GM12878 (cell line): ENCODE results near the gene VMAC. TPM values are rescaled to one million over a fixed set of nuclear protein-coding genes. Genes with fewer than 3 reads are reported as not detected.

ENCODE experiments used
- ATAC-seq: fragments of 200-7000 bp; cut with Tn5 transposase; 3 replicates; pipeline ENCODE4 v1.9.1; 2020; ENCODE audit warnings: mild to moderate bottlenecking, moderate library complexity
- BruUV-seq: library from RNA; stranded (reverse); fragments of 400-500 nt; replicated peaks from 2 replicates; lab custom pipeline; 2021; lab: Mats Ljungman, UMichigan
- CTCF ChIA-PET: fragments of 300-600 bp; sonication (Branson Sonifier 250); formaldehyde crosslinking; extraction: SDS; loops from one replicate; lab custom pipeline; 2021; ENCODE audit warnings: inconsistent platforms; lab: Yijun Ruan, JAX
- POLR2A ChIA-PET: fragments of 350-600 bp; formaldehyde crosslinking; extraction: SDS; loops from one replicate; lab custom pipeline; 2021; ENCODE audit warnings: inconsistent platforms; lab: Charles Lee
- RAD21 ChIA-PET: fragments of 300-600 bp; sonication (Branson Sonifier 250); formaldehyde crosslinking; loops from one replicate; lab custom pipeline; 2023; ENCODE audit warnings: antibody characterized with exemption; ENCODE audit not compliant: unreplicated experiment; lab: Charles Lee
- SMC1A ChIA-PET: fragments of 300-600 bp; sonication (Branson Sonifier 250); formaldehyde crosslinking; loops from one replicate; lab custom pipeline; 2023; ENCODE audit not compliant: unreplicated experiment, uncharacterized antibody; lab: Charles Lee
- DNase-seq: peaks from one replicate; pipeline ENCODE4 v3.0.0-alpha.2; 2011; ENCODE audit warnings: low read depth, low spot score
- FAIRE-seq: peaks from 3 replicates; lab custom pipeline; 2011; peaks lifted over from hg19 to GRCh38; lab: Jason Lieb, UNC
- H2AFZ ChIP-seq: 2 replicates; pipeline ENCODE4 v1.6.0; 2011; ENCODE audit warnings: low read depth, low read length, control low read depth; ENCODE audit not compliant: control insufficient read depth
- H3K27ac ChIP-seq: 2 replicates; pipeline ENCODE4 v1.5.1; 2011; ENCODE audit warnings: control low read depth; ENCODE audit not compliant: control insufficient read depth, insufficient read depth
- H3K27me3 ChIP-seq, 2 experiments: replicated peaks in 1 of 2; 2 replicates each; pipeline versions ENCODE4 v1.6.0 to v1.6.1; 2011; ENCODE audit warnings: low read length in 1 of 2; ENCODE audit not compliant: control insufficient read depth in 2 of 2, insufficient read depth in 2 of 2
- H3K36me3 ChIP-seq, 2 experiments: 2 replicates each; pipeline ENCODE4 v1.5.1; 2011; ENCODE audit warnings: low read length in 1 of 2; ENCODE audit not compliant: control insufficient read depth in 2 of 2, insufficient read depth in 2 of 2
- H3K4me1 ChIP-seq: 2 replicates; pipeline ENCODE4 v1.6.1; 2011; ENCODE audit warnings: mild to moderate bottlenecking, low read length, moderate library complexity, mixed read lengths; ENCODE audit not compliant: control insufficient read depth, insufficient read depth
- H3K4me2 ChIP-seq: 2 replicates; pipeline ENCODE4 v1.6.0; 2011; ENCODE audit warnings: control low read depth; ENCODE audit not compliant: control insufficient read depth, insufficient read depth
- H3K4me3 ChIP-seq: fragments of 200-600 bp; sonication (generic); 2 replicates; pipeline ENCODE4 v1.5.1; 2016
- H3K79me2 ChIP-seq: 2 replicates; pipeline ENCODE4 v1.6.0; 2011; ENCODE audit warnings: low read length; ENCODE audit not compliant: control insufficient read depth, insufficient read depth
- H3K9ac ChIP-seq: 2 replicates; pipeline ENCODE4 v1.8.0; 2011; ENCODE audit warnings: low read length, control low read depth, mixed read lengths; ENCODE audit not compliant: control insufficient read depth, insufficient read depth
- H3K9me3 ChIP-seq: replicated peaks from 3 replicates; pipeline ENCODE4 v1.5.1; 2011; ENCODE audit warnings: mild to moderate bottlenecking, low read length; ENCODE audit not compliant: control insufficient read depth, insufficient read depth
- H4K20me1 ChIP-seq: 2 replicates; pipeline ENCODE4 v1.6.0; 2011; ENCODE audit not compliant: control insufficient read depth, insufficient read depth
- MEF2B ChIP-seq: fragments of 450-650 bp; IDR thresholded peaks from 2 replicates; pipeline ENCODE4 v1.6.1; 2018; ENCODE audit warnings: mild to moderate bottlenecking, moderate library complexity; ENCODE audit not compliant: partially characterized antibody, poor library complexity, severe bottlenecking
- NFXL1 ChIP-seq: fragments of 450-650 bp; IDR thresholded peaks from 2 replicates; pipeline ENCODE4 v1.6.1; 2017; ENCODE audit warnings: antibody characterized with exemption, mild to moderate bottlenecking, borderline replicate concordance
- YBX1 ChIP-seq: fragments of 450-650 bp; IDR thresholded peaks from 2 replicates; pipeline ENCODE4 v1.6.1; 2016; ENCODE audit warnings: antibody characterized with exemption
- WGBS: methylation state at CpG from one replicate; pipeline ENCODE4 v1.1.6; 2016; ENCODE audit warnings: low lambda C conversion rate; ENCODE audit not compliant: insufficient replicate concordance, insufficient coverage; ENCODE audit errors: missing lambda C conversion rate; 5-methylcytosine and 5-hydroxymethylcytosine counted together
- in situ Hi-C: fragments of 300-500 bp; cut with MboI; formaldehyde crosslinking; loops from 9 replicates; pipeline ENCODE4 v1.14.3; 2018; ENCODE audit warnings: mixed read lengths
- intact Hi-C: fragments of 100-400 bp; cut with micrococcal nuclease; formaldehyde crosslinking; loops from one replicate; pipeline ENCODE4 v1.14.2; 2022; ENCODE audit not compliant: unreplicated experiment
- polyA plus RNA-seq, 11 experiments: library from polyadenylated mRNA; depleted of rRNA in 4 of 11; unstranded in 6 of 11; stranded (reverse) in 5 of 11; fragments of >200 nt; fragmentation: Nextera tagmentation in 4 of 11; fragmentation: Illumina TruSeq in 1 of 11; extraction: Ambion mirVana in 4 of 11; extraction: Trizol in 1 of 11; gene quantifications; 1 replicate in 1 of 11; 2 replicates in 10 of 11; pipeline versions ENCODE4 v1.2.1 to v1.2.3, GENCODE V29; 2011 to 2016; ENCODE audit warnings: inconsistent platforms in 2 of 11, missing spikeins in 2 of 11, low read depth in 1 of 11
- total RNA-seq, 4 experiments: library from RNA; depleted of rRNA in 3 of 4; stranded (reverse); fragments of >200 nt in 3 of 4; fragmentation: Illumina TruSeq in 1 of 4; extraction: Trizol in 1 of 4; gene quantifications; 2 replicates each; pipeline versions ENCODE4 v1.2.1 to v1.2.3, GENCODE V29; 2013 to 2021
- TF ChIP-seq, protein P1 (sequence below): fragments of 450-650 bp; IDR thresholded peaks from 2 replicates; pipeline ENCODE4 v1.6.1; 2017; ENCODE audit warnings: mild to moderate bottlenecking, low read depth, inconsistent platforms; ENCODE audit not compliant: poor library complexity, severe bottlenecking
- TF ChIP-seq, protein P2 (sequence below): IDR thresholded peaks from 2 replicates; pipeline ENCODE4 v1.6.1; 2012; ENCODE audit warnings: low read depth, low read length, improper control_type of control experiment

The VMAC gene
- total and polyA plus RNA-seq, 10 of the 15 experiments (the other 5 are each of a cell fraction or from before 2014, with no cell fraction given): 0.18 to 6.8 (median 1.8) TPM

DNA sequence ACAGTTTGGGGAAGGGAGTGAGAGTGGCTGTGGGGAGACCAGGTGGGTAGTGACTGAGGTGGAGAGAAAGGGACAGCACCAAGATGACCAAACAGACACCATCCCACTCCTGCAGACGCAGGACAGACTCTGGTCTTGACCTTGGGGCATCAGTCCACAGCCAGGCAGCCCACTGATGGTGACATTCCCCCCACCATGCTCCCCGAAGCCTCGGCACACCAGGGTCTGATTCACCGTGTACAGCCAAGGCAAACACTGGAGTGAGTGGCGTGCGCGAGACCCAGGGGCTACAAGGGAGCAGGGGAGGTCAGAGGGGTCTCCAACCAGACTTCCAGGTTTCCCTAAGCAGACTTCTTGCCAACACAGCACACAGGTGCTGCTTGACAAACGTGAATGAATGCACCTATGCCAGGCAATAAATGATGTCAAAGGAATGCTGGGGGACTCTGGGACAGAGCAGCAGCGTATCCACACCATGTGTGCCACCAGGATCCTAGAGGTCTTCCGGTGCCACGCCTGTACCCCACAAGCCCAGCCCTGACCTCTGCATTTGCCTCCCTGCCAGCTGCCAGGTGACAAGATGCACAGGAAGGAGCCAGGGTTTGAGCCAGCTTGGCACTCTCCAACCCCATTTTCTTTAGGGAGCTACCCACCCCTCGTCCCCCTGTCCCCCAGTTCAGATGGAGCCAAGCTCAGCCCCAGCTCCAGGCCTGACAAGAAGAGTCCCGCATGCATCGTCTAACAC is 54.8 kb downstream of the VMAC start:
- Histone ChIP-seq H3K79me2 (peaks cover 79% of the 10 kb centered on the region), H3K4me2 (no peak overlapping the region), H3K4me1 (peaks cover 23% of the 10 kb centered on the region), H3K27ac (no peak overlapping the region), H3K4me3 (no peak overlapping the region), H3K36me3 (peaks cover 0 to 2% of the 10 kb centered on the region in 2 experiments; a peak in 3 of 4 replicates), H3K9ac (no peak overlapping the region), H2AFZ (no peak overlapping the region), H4K20me1 (peaks cover 20% of the 10 kb centered on the region), H3K9me3 (no peaks in the 10 kb centered on the region), H3K27me3 (no peaks in the 10 kb centered on the region)
- no TSS peak for BruUV-seq
- TF ChIP-seq NFXL1: no peak
- TF ChIP-seq, protein P1, sequence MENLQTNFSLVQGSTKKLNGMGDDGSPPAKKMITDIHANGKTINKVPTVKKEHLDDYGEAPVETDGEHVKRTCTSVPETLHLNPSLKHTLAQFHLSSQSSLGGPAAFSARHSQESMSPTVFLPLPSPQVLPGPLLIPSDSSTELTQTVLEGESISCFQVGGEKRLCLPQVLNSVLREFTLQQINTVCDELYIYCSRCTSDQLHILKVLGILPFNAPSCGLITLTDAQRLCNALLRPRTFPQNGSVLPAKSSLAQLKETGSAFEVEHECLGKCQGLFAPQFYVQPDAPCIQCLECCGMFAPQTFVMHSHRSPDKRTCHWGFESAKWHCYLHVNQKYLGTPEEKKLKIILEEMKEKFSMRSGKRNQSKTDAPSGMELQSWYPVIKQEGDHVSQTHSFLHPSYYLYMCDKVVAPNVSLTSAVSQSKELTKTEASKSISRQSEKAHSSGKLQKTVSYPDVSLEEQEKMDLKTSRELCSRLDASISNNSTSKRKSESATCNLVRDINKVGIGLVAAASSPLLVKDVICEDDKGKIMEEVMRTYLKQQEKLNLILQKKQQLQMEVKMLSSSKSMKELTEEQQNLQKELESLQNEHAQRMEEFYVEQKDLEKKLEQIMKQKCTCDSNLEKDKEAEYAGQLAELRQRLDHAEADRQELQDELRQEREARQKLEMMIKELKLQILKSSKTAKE: no peak
- TF ChIP-seq YBX1: no peak
- TF ChIP-seq MEF2B: no peak
- TF ChIP-seq, protein P2, sequence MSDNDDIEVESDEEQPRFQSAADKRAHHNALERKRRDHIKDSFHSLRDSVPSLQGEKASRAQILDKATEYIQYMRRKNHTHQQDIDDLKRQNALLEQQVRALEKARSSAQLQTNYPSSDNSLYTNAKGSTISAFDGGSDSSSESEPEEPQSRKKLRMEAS: no peak
- CTCF ChIA-PET: no interaction called here
- ATAC-seq (no peak), DNase-seq (no peak), FAIRE-seq (no peak)
- POLR2A ChIA-PET: no interaction called here
- intact Hi-C loops (no loop called here), in situ Hi-C loops (no loop called here)
- RAD21 ChIA-PET: no interaction called here
- SMC1A ChIA-PET: no interaction called here
- WGBS: 91% methylated on average over 14 of the region's 14 CpGs

Other genes with a start within 250 kb of the VMAC start
Only the 7 nearest of the 16 such genes appear.
- not detected in 2 replicates for gene NRTN, start 99.8 kb upstream of the VMAC start, total RNA-seq (2014; rRNA removed)
- not detected in 2 replicates for gene NRTN, start 99.8 kb upstream of the VMAC start, total RNA-seq (2014; rRNA removed; fragmentation: Illumina TruSeq; extraction: Trizol)
- not detected in 2 replicates for gene NRTN, start 99.8 kb upstream of the VMAC start, total RNA-seq (2021)
- gene NRTN, start 99.8 kb upstream of the VMAC start, polyA plus RNA-seq (2011; rRNA removed): not detected in 2 replicates
- gene NRTN, start 99.8 kb upstream of the VMAC start, polyA plus RNA-seq (2014; fragmentation: Illumina TruSeq; extraction: Trizol): not detected in 2 replicates
- not detected for gene NRTN, start 99.8 kb upstream of the VMAC start, polyA plus RNA-seq (2014; fragmentation: Nextera tagmentation; extraction: Ambion mirVana)
- gene NRTN, start 99.8 kb upstream of the VMAC start, polyA plus RNA-seq (2014; rRNA removed): 0.28 TPM in 1 of 2 replicates, not detected in the other
- gene NRTN, start 99.8 kb upstream of the VMAC start, polyA plus RNA-seq (2016; fragmentation: Nextera tagmentation; extraction: Ambion mirVana): not detected
- gene FUT6, start 65.2 kb upstream of the VMAC start, total RNA-seq (2014; rRNA removed): not detected in 2 replicates
- gene FUT6, start 65.2 kb upstream of the VMAC start, total RNA-seq (2014; rRNA removed; fragmentation: Illumina TruSeq; extraction: Trizol): not detected in 2 replicates
- gene FUT6, start 65.2 kb upstream of the VMAC start, total RNA-seq (2021): not detected in 2 replicates
- gene FUT6, start 65.2 kb upstream of the VMAC start, polyA plus RNA-seq (2011; rRNA removed): not detected in 2 replicates
- not detected in 2 replicates for gene FUT6, start 65.2 kb upstream of the VMAC start, polyA plus RNA-seq (2014; fragmentation: Illumina TruSeq; extraction: Trizol)
- gene FUT6, start 65.2 kb upstream of the VMAC start, polyA plus RNA-seq (2014; fragmentation: Nextera tagmentation; extraction: Ambion mirVana): not detected
- gene FUT6, start 65.2 kb upstream of the VMAC start, polyA plus RNA-seq (2014; rRNA removed): not detected in 2 replicates
- gene FUT6, start 65.2 kb upstream of the VMAC start, polyA plus RNA-seq (2016; fragmentation: Nextera tagmentation; extraction: Ambion mirVana): not detected
- gene FUT3, start 53.4 kb upstream of the VMAC start, total RNA-seq (2014; rRNA removed): not detected in 2 replicates
- gene FUT3, start 53.4 kb upstream of the VMAC start, total RNA-seq (2014; rRNA removed; fragmentation: Illumina TruSeq; extraction: Trizol): not detected in 2 replicates
- gene FUT3, start 53.4 kb upstream of the VMAC start, total RNA-seq (2021): 0.31 TPM in 1 of 2 replicates, not detected in the other
- gene FUT3, start 53.4 kb upstream of the VMAC start, polyA plus RNA-seq (2011; rRNA removed): not detected in 2 replicates
- 0.07 TPM in 1 of 2 replicates, not detected in the other for gene FUT3, start 53.4 kb upstream of the VMAC start, polyA plus RNA-seq (2014; fragmentation: Illumina TruSeq; extraction: Trizol)
- gene FUT3, start 53.4 kb upstream of the VMAC start, polyA plus RNA-seq (2014; fragmentation: Nextera tagmentation; extraction: Ambion mirVana): not detected
- gene FUT3, start 53.4 kb upstream of the VMAC start, polyA plus RNA-seq (2014; rRNA removed): 0.04 and 0.10 TPM in 2 replicates
- gene FUT3, start 53.4 kb upstream of the VMAC start, polyA plus RNA-seq (2016; fragmentation: Nextera tagmentation; extraction: Ambion mirVana): not detected
- gene FUT5, start 34.3 kb upstream of the VMAC start, total RNA-seq (2014; rRNA removed): not detected in 2 replicates
- not detected in 2 replicates for gene FUT5, start 34.3 kb upstream of the VMAC start, total RNA-seq (2014; rRNA removed; fragmentation: Illumina TruSeq; extraction: Trizol)
- gene FUT5, start 34.3 kb upstream of the VMAC start, total RNA-seq (2021): not detected in 2 replicates
- gene FUT5, start 34.3 kb upstream of the VMAC start, polyA plus RNA-seq (2011; rRNA removed): not detected in 2 replicates
- not detected in 2 replicates for gene FUT5, start 34.3 kb upstream of the VMAC start, polyA plus RNA-seq (2014; fragmentation: Illumina TruSeq; extraction: Trizol)
- not detected for gene FUT5, start 34.3 kb upstream of the VMAC start, polyA plus RNA-seq (2014; fragmentation: Nextera tagmentation; extraction: Ambion mirVana)
- gene FUT5, start 34.3 kb upstream of the VMAC start, polyA plus RNA-seq (2014; rRNA removed): not detected in 2 replicates
- gene FUT5, start 34.3 kb upstream of the VMAC start, polyA plus RNA-seq (2016; fragmentation: Nextera tagmentation; extraction: Ambion mirVana): not detected
- 326 and 388 TPM in 2 replicates for gene NDUFA11, start 1.1 kb upstream of the VMAC start, total RNA-seq (2014; rRNA removed)
- 164 and 181 TPM in 2 replicates for gene NDUFA11, start 1.1 kb upstream of the VMAC start, total RNA-seq (2014; rRNA removed; fragmentation: Illumina TruSeq; extraction: Trizol)
- 306 and 309 TPM in 2 replicates for gene NDUFA11, start 1.1 kb upstream of the VMAC start, total RNA-seq (2021)
- 24.8 and 108 TPM in 2 replicates for gene NDUFA11, start 1.1 kb upstream of the VMAC start, polyA plus RNA-seq (2011; rRNA removed)
- 24.2 and 170 TPM in 2 replicates for gene NDUFA11, start 1.1 kb upstream of the VMAC start, polyA plus RNA-seq (2014; fragmentation: Illumina TruSeq; extraction: Trizol)
- 100 to 1,000 TPM; 239 to 270 TPM for gene NDUFA11, start 1.1 kb upstream of the VMAC start, polyA plus RNA-seq (2014; fragmentation: Nextera tagmentation; extraction: Ambion mirVana)
- gene NDUFA11, start 1.1 kb upstream of the VMAC start, polyA plus RNA-seq (2014; rRNA removed): 343 and 398 TPM in 2 replicates
- gene NDUFA11, start 1.1 kb upstream of the VMAC start, polyA plus RNA-seq (2016; fragmentation: Nextera tagmentation; extraction: Ambion mirVana): 100 to 1,000 TPM; 596 to 600 TPM
- 4.9 and 6.0 TPM in 2 replicates for gene CAPS, start 9.4 kb downstream of the VMAC start, total RNA-seq (2014; rRNA removed)
- gene CAPS, start 9.4 kb downstream of the VMAC start, total RNA-seq (2014; rRNA removed; fragmentation: Illumina TruSeq; extraction: Trizol): 1.8 and 2.4 TPM in 2 replicates
- gene CAPS, start 9.4 kb downstream of the VMAC start, total RNA-seq (2021): 3.9 and 5.5 TPM in 2 replicates
- gene CAPS, start 9.4 kb downstream of the VMAC start, polyA plus RNA-seq (2011; rRNA removed): 1.4 and 1.8 TPM in 2 replicates
- gene CAPS, start 9.4 kb downstream of the VMAC start, polyA plus RNA-seq (2014; fragmentation: Illumina TruSeq; extraction: Trizol): 1.1 and 1.7 TPM in 2 replicates
- under 1 TPM; 0.09 to 0.10 TPM for gene CAPS, start 9.4 kb downstream of the VMAC start, polyA plus RNA-seq (2014; fragmentation: Nextera tagmentation; extraction: Ambion mirVana)
- gene CAPS, start 9.4 kb downstream of the VMAC start, polyA plus RNA-seq (2014; rRNA removed): 6.9 and 8.3 TPM in 2 replicates
- gene CAPS, start 9.4 kb downstream of the VMAC start, polyA plus RNA-seq (2016; fragmentation: Nextera tagmentation; extraction: Ambion mirVana): 1 to 10 TPM; 5.1 to 6.3 TPM
- 53.9 and 57.7 TPM in 2 replicates for gene RANBP3, start 73.3 kb downstream of the VMAC start, total RNA-seq (2014; rRNA removed)
- 55.3 and 56.9 TPM in 2 replicates for gene RANBP3, start 73.3 kb downstream of the VMAC start, total RNA-seq (2014; rRNA removed; fragmentation: Illumina TruSeq; extraction: Trizol)
- 73.4 and 76.6 TPM in 2 replicates for gene RANBP3, start 73.3 kb downstream of the VMAC start, total RNA-seq (2021)
- gene RANBP3, start 73.3 kb downstream of the VMAC start, polyA plus RNA-seq (2011; rRNA removed): 30.5 and 59.4 TPM in 2 replicates
- gene RANBP3, start 73.3 kb downstream of the VMAC start, polyA plus RNA-seq (2014; fragmentation: Illumina TruSeq; extraction: Trizol): 37.9 and 60.6 TPM in 2 replicates
- gene RANBP3, start 73.3 kb downstream of the VMAC start, polyA plus RNA-seq (2014; fragmentation: Nextera tagmentation; extraction: Ambion mirVana): 1 to 10 TPM; 1.1 to 1.2 TPM
- gene RANBP3, start 73.3 kb downstream of the VMAC start, polyA plus RNA-seq (2014; rRNA removed): 81.6 and 91.1 TPM in 2 replicates
- gene RANBP3, start 73.3 kb downstream of the VMAC start, polyA plus RNA-seq (2016; fragmentation: Nextera tagmentation; extraction: Ambion mirVana): 10 to 100 TPM; 61.0 to 63.3 TPM